H1 (cell line): Measurements from ENCODE around the gene CIB4. TPM values are rescaled to one million over a fixed set of nuclear protein-coding genes. Genes with fewer than 3 reads are reported as not detected.

Source experiments
- CTCF ChIA-PET: fragments of 300-600 bp; sonication (Branson Sonifier 250); formaldehyde crosslinking; loops from one replicate; lab custom pipeline; 2021; ENCODE audit not compliant: partially characterized antibody; lab: Charles Lee
- POLR2A ChIA-PET: fragments of 300-600 bp; sonication (Branson Sonifier 250); formaldehyde crosslinking; loops from one replicate; lab custom pipeline; 2021; ENCODE audit warnings: inconsistent platforms; ENCODE audit not compliant: partially characterized antibody; lab: Charles Lee
- DNase-seq, 2 experiments: peaks; one replicate each; pipeline versions ENCODE4 v3.0.0 to v3.0.0-alpha.2; 2010 to 2022; ENCODE audit warnings: low spot score in 2 of 2, low read depth in 1 of 2, mixed read lengths in 1 of 2
- FAIRE-seq: peaks from 2 replicates; lab custom pipeline; 2011; peaks lifted over from hg19 to GRCh38; lab: Jason Lieb, UNC
- H2AFZ ChIP-seq: 2 replicates; pipeline ENCODE4 v1.8.1; 2012; ENCODE audit warnings: low read length, inconsistent platforms
- H2AK5ac ChIP-seq: 2 replicates; pipeline ENCODE4 v1.6.1; 2013; ENCODE audit warnings: low read depth, low read length
- H2BK120ac ChIP-seq: replicated peaks from 2 replicates; pipeline ENCODE3; 2013; ENCODE audit warnings: low read depth, low read length, inconsistent platforms
- H2BK12ac ChIP-seq: 2 replicates; pipeline ENCODE4 v1.6.1; 2013; ENCODE audit warnings: low read depth, low read length
- H2BK15ac ChIP-seq: 2 replicates; pipeline ENCODE4 v1.6.1; 2013; ENCODE audit warnings: low read length
- H2BK20ac ChIP-seq: 2 replicates; pipeline ENCODE4 v1.6.1; 2013; ENCODE audit warnings: low read length
- H2BK5ac ChIP-seq: 2 replicates; pipeline ENCODE4 v1.6.1; 2013; ENCODE audit warnings: low read depth, low read length
- H3K14ac ChIP-seq: 2 replicates; pipeline ENCODE4 v1.6.1; 2013; ENCODE audit warnings: inconsistent platforms; ENCODE audit not compliant: insufficient read length
- H3K18ac ChIP-seq: 2 replicates; pipeline ENCODE4 v1.6.1; 2013; ENCODE audit warnings: low read length; ENCODE audit errors: extremely low read depth
- H3K23ac ChIP-seq: 2 replicates; pipeline ENCODE4 v1.6.1; 2013; ENCODE audit warnings: inconsistent platforms; ENCODE audit not compliant: insufficient read length
- H3K23me2 ChIP-seq: 2 replicates; pipeline ENCODE4 v1.6.1; 2013; ENCODE audit warnings: low read depth, low read length
- H3K27ac ChIP-seq: 2 replicates; pipeline ENCODE4 v1.6.1; 2011; ENCODE audit warnings: low read depth, low read length, inconsistent platforms
- H3K27me3 ChIP-seq, 4 experiments: replicated peaks in 1 of 4; 1 replicate in 1 of 4; 2 replicates in 3 of 4; pipeline versions ENCODE4 v1.6.1 to v1.8.1; 2011 to 2013; ENCODE audit warnings: low read length in 3 of 4, mild to moderate bottlenecking in 3 of 4, inconsistent platforms in 2 of 4, mixed read lengths in 2 of 4, moderate library complexity in 1 of 4; ENCODE audit not compliant: control insufficient read depth in 3 of 4, insufficient read depth in 3 of 4; ENCODE audit errors: extremely low read depth in 1 of 4
- H3K36me3 ChIP-seq, 4 experiments: 2 replicates each; pipeline versions ENCODE4 v1.6.1 to v1.8.1; 2011 to 2013; ENCODE audit warnings: mild to moderate bottlenecking in 4 of 4, low read length in 3 of 4, moderate library complexity in 2 of 4, control low read depth in 1 of 4, inconsistent platforms in 1 of 4; ENCODE audit not compliant: insufficient read depth in 4 of 4, control insufficient read depth in 2 of 4
- H3K4ac ChIP-seq: replicated peaks from 2 replicates; pipeline ENCODE3; 2013; ENCODE audit warnings: low read length, low read depth, mixed read lengths, inconsistent platforms; ENCODE audit not compliant: insufficient read length
- H3K4me1 ChIP-seq, 4 experiments: replicated peaks in 1 of 4; 1 replicate in 1 of 4; 2 replicates in 3 of 4; pipeline versions ENCODE4 v1.6.1 to v1.8.1; 2011 to 2013; ENCODE audit warnings: low read length in 3 of 4, inconsistent platforms in 2 of 4, mixed read lengths in 1 of 4; ENCODE audit not compliant: insufficient read depth in 4 of 4, control insufficient read depth in 3 of 4
- H3K4me2 ChIP-seq, 2 experiments: 2 replicates each; pipeline versions ENCODE4 v1.6.1 to v1.8.1; 2011 to 2013; ENCODE audit warnings: low read depth in 2 of 2, low read length in 2 of 2, control low read depth in 1 of 2, inconsistent platforms in 1 of 2, mild to moderate bottlenecking in 1 of 2; ENCODE audit not compliant: insufficient read depth in 1 of 2
- H3K4me3 ChIP-seq, 4 experiments: fragments of 200-600, 300-600 bp in 1 of 4; sonication (generic), shearing (Covaris generic), sonication (Bioruptor Twin) in 1 of 4; 2 replicates each; pipeline versions ENCODE4 v1.5.1 to v1.8.1; 2011 to 2016; ENCODE audit warnings: low read length in 4 of 4, low read depth in 3 of 4, control low read depth in 2 of 4, inconsistent platforms in 2 of 4, mild to moderate bottlenecking in 2 of 4, mixed read lengths in 1 of 4, moderate library complexity in 1 of 4; ENCODE audit not compliant: insufficient read depth in 2 of 4; ENCODE audit errors: extremely low read depth in 1 of 4
- H3K56ac ChIP-seq: replicated peaks from 2 replicates; pipeline ENCODE3; 2013; ENCODE audit warnings: low read depth, mild to moderate bottlenecking, mixed read lengths, low read length, inconsistent platforms; ENCODE audit not compliant: insufficient read length
- H3K79me1 ChIP-seq: 2 replicates; pipeline ENCODE4 v1.6.1; 2013; ENCODE audit warnings: low read depth, low read length, control low read depth
- H3K79me2 ChIP-seq, 2 experiments: 2 replicates each; pipeline versions ENCODE4 v1.6.1 to v1.8.1; 2012 to 2013; ENCODE audit warnings: low read length in 2 of 2, mild to moderate bottlenecking in 2 of 2, inconsistent platforms in 1 of 2; ENCODE audit not compliant: insufficient read depth in 2 of 2, control insufficient read depth in 1 of 2
- H3K9ac ChIP-seq, 4 experiments: replicated peaks in 1 of 4; 1 replicate in 1 of 4; 2 replicates in 3 of 4; pipeline versions ENCODE4 v1.6.1 to v1.8.1; 2011 to 2013; ENCODE audit warnings: low read depth in 3 of 4, low read length in 3 of 4, control low read depth in 2 of 4, mild to moderate bottlenecking in 2 of 4, moderate library complexity in 2 of 4, inconsistent platforms in 1 of 4; ENCODE audit errors: extremely low read depth in 1 of 4
- H3K9me3 ChIP-seq, 2 experiments: 2 replicates each; pipeline versions ENCODE4 v1.6.1 to v1.8.1; 2012 to 2013; ENCODE audit warnings: mild to moderate bottlenecking in 2 of 2, moderate library complexity in 2 of 2, control low read depth in 1 of 2, inconsistent platforms in 1 of 2, low read depth in 1 of 2, low read length in 1 of 2, mixed read lengths in 1 of 2; ENCODE audit not compliant: insufficient read depth in 2 of 2
- H4K20me1 ChIP-seq, 2 experiments: replicated peaks in 1 of 2; 2 replicates each; pipeline versions ENCODE3 to v1.8.1; 2011 to 2013; ENCODE audit warnings: inconsistent platforms in 2 of 2, low read length in 2 of 2, mild to moderate bottlenecking in 1 of 2; ENCODE audit not compliant: insufficient read depth in 2 of 2, control insufficient read depth in 1 of 2
- H4K5ac ChIP-seq: 2 replicates; pipeline ENCODE4 v1.6.1; 2013; ENCODE audit warnings: low read length, low read depth, mixed read lengths, inconsistent platforms; ENCODE audit not compliant: insufficient read length
- H4K8ac ChIP-seq: 2 replicates; pipeline ENCODE4 v1.8.0; 2013; ENCODE audit warnings: mild to moderate bottlenecking, moderate library complexity, low read length, inconsistent platforms; ENCODE audit not compliant: insufficient read depth; ENCODE audit errors: extremely low read depth
- H4K91ac ChIP-seq: replicated peaks from 2 replicates; pipeline ENCODE3; 2013; ENCODE audit warnings: low read length, mixed read lengths, inconsistent platforms; ENCODE audit not compliant: insufficient read length
- BCL11A ChIP-seq, 2 experiments: IDR thresholded peaks; one replicate each; pipeline ENCODE4 v1.6.1; 2011; ENCODE audit warnings: low read depth in 2 of 2, low read length in 2 of 2, mild to moderate bottlenecking in 2 of 2
- CREB1 ChIP-seq: IDR thresholded peaks from 2 replicates; pipeline ENCODE4 v1.6.1; 2012; ENCODE audit warnings: inconsistent platforms
- EGR1 ChIP-seq: IDR thresholded peaks from 2 replicates; pipeline ENCODE4 v1.6.1; 2011; ENCODE audit warnings: low read depth, low read length, borderline replicate concordance
- EZH2 ChIP-seq: fragments of 200-600 bp; sonication (generic); IDR thresholded peaks from 2 replicates; pipeline ENCODE4 v1.7.1; 2012; ENCODE audit warnings: low read depth, mild to moderate bottlenecking, moderate library complexity, low read length, inconsistent platforms; ENCODE audit not compliant: severe bottlenecking
- FOSL1 ChIP-seq: IDR thresholded peaks from 2 replicates; pipeline ENCODE4 v1.6.1; 2011; ENCODE audit warnings: mild to moderate bottlenecking, low read depth, low read length, moderate library complexity; ENCODE audit not compliant: insufficient read depth
- GABPA ChIP-seq: IDR thresholded peaks from 2 replicates; pipeline ENCODE4 v1.6.1; 2011; ENCODE audit warnings: mild to moderate bottlenecking, low read length, moderate library complexity, borderline replicate concordance; ENCODE audit not compliant: insufficient read depth
- HDAC6 ChIP-seq: IDR thresholded peaks from one replicate; pipeline ENCODE4 v1.7.1; 2012; ENCODE audit warnings: low read depth, mild to moderate bottlenecking, inconsistent platforms, low read length, moderate library complexity
- KDM5A ChIP-seq: fragments of 200-600 bp; IDR thresholded peaks from 2 replicates; pipeline ENCODE4 v1.7.1; 2012; ENCODE audit warnings: mild to moderate bottlenecking, low read length, inconsistent platforms, mixed read lengths
- MAFK ChIP-seq: IDR thresholded peaks from 2 replicates; pipeline ENCODE4 v1.6.1; 2012; ENCODE audit warnings: low read depth, mild to moderate bottlenecking, improper control_type of control experiment, low read length
- POU5F1 ChIP-seq: IDR thresholded peaks from 2 replicates; pipeline ENCODE4 v1.6.1; 2011; ENCODE audit warnings: low read depth, mild to moderate bottlenecking, low read length, moderate library complexity
- RAD21 ChIP-seq, 2 experiments: IDR thresholded peaks in 1 of 2; conservative IDR thresholded peaks in 1 of 2; 2 replicates each; pipeline ENCODE4 v1.6.1; 2011; ENCODE audit warnings: low read depth in 2 of 2, low read length in 2 of 2, improper control_type of control experiment in 1 of 2, inconsistent platforms in 1 of 2, mild to moderate bottlenecking in 1 of 2, moderate library complexity in 1 of 2
- RXRA ChIP-seq: IDR thresholded peaks from 2 replicates; pipeline ENCODE4 v1.6.1; 2011; ENCODE audit warnings: low read depth, mild to moderate bottlenecking, low read length, moderate library complexity; ENCODE audit not compliant: insufficient read depth
- SAP30 ChIP-seq: fragments of 300-600 bp; sonication (generic); IDR thresholded peaks from 2 replicates; pipeline ENCODE4 v1.7.1; 2012; ENCODE audit warnings: low read length, moderate library complexity, mild to moderate bottlenecking, inconsistent platforms; ENCODE audit not compliant: insufficient read depth, insufficient replicate concordance
- TAF1 ChIP-seq: IDR thresholded peaks from 2 replicates; pipeline ENCODE4 v1.6.1; 2011; ENCODE audit warnings: mild to moderate bottlenecking, low read depth, low read length
- WGBS, 2 experiments: shearing (Covaris generic) in 1 of 2; methylation state at CpG; one replicate each; pipeline versions ENCODE4 v1.1.6 to v1.1.7; 2013 to 2015; ENCODE audit warnings: low lambda C conversion rate in 2 of 2, mixed read lengths in 2 of 2, inconsistent platforms in 1 of 2, low coverage in 1 of 2, missing lambda C conversion rate in 1 of 2; ENCODE audit not compliant: insufficient replicate concordance in 2 of 2, insufficient coverage in 1 of 2, insufficient read length in 1 of 2; ENCODE audit errors: extremely low coverage in 1 of 2, missing lambda C conversion rate in 1 of 2; 5-methylcytosine and 5-hydroxymethylcytosine counted together
- polyA plus RNA-seq, 7 experiments: library from polyadenylated mRNA; depleted of rRNA in 3 of 7; stranded (reverse) in 5 of 7; unstranded in 2 of 7; fragments of >200 nt in 5 of 7; fragments of 200-250 nt in 2 of 7; gene quantifications; 1 replicate in 5 of 7; 2 replicates in 1 of 7; 4 replicates in 1 of 7; pipeline versions ENCODE4 v1.2.1 to v1.2.3, GENCODE V29; 2011 to 2013; ENCODE audit warnings: missing spikeins in 2 of 7, mixed read lengths in 2 of 7
- total RNA-seq: library from RNA; stranded (reverse); fragmentation: NEBNext Ultra II Directional; extraction: Animal tissue kit (Norgen Biotek cat#: 25700); gene quantifications from 2 replicates; pipeline ENCODE4 v1.2.1, GENCODE V29; 2021

Gene CIB4
- total and polyA plus RNA-seq, 2 of the 8 experiments (the other 6 are each of a cell fraction or from before 2014, with no cell fraction given): not detected

GRCh38 chr2:26590508-26590907 is 50.7 kb downstream of the CIB4 start:
- no peaks in the 10 kb centered on the region for H3K36me3 ChIP-seq
- no peak overlapping the region for H4K5ac ChIP-seq
- H4K8ac ChIP-seq: no peak overlapping the region
- ChIA-PET POLR2A (no interaction called here), CTCF (interaction anchor here (0.6 to 5.5 kb wide), 9 partner anchors 9 to 301 kb away, joined by 3 to 36 read pairs (median 6); no protein-coding TSS in a partner anchor)
- no peaks in the 10 kb centered on the region for H3K79me2 ChIP-seq
- H3K4ac ChIP-seq: no peak overlapping the region
- no peaks in the 10 kb centered on the region for H3K9me3 ChIP-seq
- H3K27me3 ChIP-seq: peaks cover 0 to 3% (median 0%) of the 10 kb centered on the region in 4 experiments; a peak in 1 of 7 replicates
- no peak for TF ChIP-seq EGR1
- no peak for TF ChIP-seq HDAC6
- TF ChIP-seq MAFK: no peak
- no peak for TF ChIP-seq GABPA
- TF ChIP-seq RAD21 (IDR thresholded peaks at IDR 0.05 in 1 of 2, conservative IDR thresholded peaks at IDR 0.05 in 1 of 2; ENCODE audit: low read depth in 2 of 2, low read length in 2 of 2): no peak
- TF ChIP-seq BCL11A (IDR thresholded peaks at IDR 0.05; ENCODE audit: low read depth in 2 of 2, low read length in 2 of 2): no peak
- no peak for TF ChIP-seq RXRA
- TF ChIP-seq CREB1: no peak
- TF ChIP-seq FOSL1: no peak
- TF ChIP-seq SAP30: no peak
- TF ChIP-seq POU5F1: no peak
- no peak for TF ChIP-seq EZH2
- no peak for TF ChIP-seq KDM5A
- no peak for TF ChIP-seq TAF1
- TF ChIP-seq, all 59 proteins: peak for 0
- Histone ChIP-seq H4K20me1 (no peaks in the 10 kb centered on the region), H2BK12ac (no peak overlapping the region), H3K9ac (no peak overlapping the region), H2AFZ (no peak overlapping the region), H3K4me2 (no peak overlapping the region), H2BK15ac (no peak overlapping the region), H2BK20ac (no peak overlapping the region), H3K56ac (no peak overlapping the region), H2AK5ac (no peak overlapping the region), H3K27ac (no peak overlapping the region), H3K23me2 (no peaks in the 10 kb centered on the region), H2BK5ac (no peak overlapping the region), H3K18ac (no peak overlapping the region), H2BK120ac (no peak overlapping the region), H3K4me1 (peaks cover 0 to 3% (median under 1%) of the 10 kb centered on the region in 4 experiments; a peak in 3 of 7 replicates), H3K23ac (no peak overlapping the region), H3K79me1 (no peaks in the 10 kb centered on the region), H4K91ac (no peak overlapping the region), H3K14ac (no peak overlapping the region), H3K4me3 (no peak overlapping the region)
- DNase-seq (no peak), FAIRE-seq (no peak)
- 83% methylated on average over 6 of the region's 6 CpGs; no CpG with 5 or more reads in 1 of the 2 experiments for WGBS, 2 experiments
